H9 (cell line): ENCODE results near the gene CD3G. TPM values are rescaled to one million over a fixed set of nuclear protein-coding genes. Genes with fewer than 3 reads are reported as not detected.

Source experiments
- DNase-seq: peaks from one replicate; pipeline ENCODE4 v3.0.0-alpha.2; 2017
- H2AFZ ChIP-seq: one replicate; pipeline ENCODE4 v1.6.1; 2013; ENCODE audit warnings: mild to moderate bottlenecking, low read length, control low read depth, moderate library complexity
- H2AK5ac ChIP-seq: 2 replicates; pipeline ENCODE4 v1.6.1; 2013; ENCODE audit warnings: low read length, control low read depth, mixed read lengths; ENCODE audit not compliant: insufficient read length
- H2BK120ac ChIP-seq: one replicate; pipeline ENCODE4 v1.6.1; 2013; ENCODE audit warnings: low read depth, mild to moderate bottlenecking, low read length, control low read depth, inconsistent platforms; ENCODE audit not compliant: poor library complexity, severe bottlenecking
- H2BK12ac ChIP-seq: 2 replicates; pipeline ENCODE4 v1.6.1; 2013; ENCODE audit warnings: low read length, control low read depth, mixed read lengths, low read depth; ENCODE audit not compliant: insufficient read length
- H2BK15ac ChIP-seq: 2 replicates; pipeline ENCODE4 v1.6.1; 2013; ENCODE audit warnings: low read depth, low read length, control low read depth
- H2BK20ac ChIP-seq: one replicate; pipeline ENCODE4 v1.6.1; 2013; ENCODE audit warnings: low read depth, mild to moderate bottlenecking, low read length, control low read depth, inconsistent platforms; ENCODE audit not compliant: poor library complexity, severe bottlenecking
- H2BK5ac ChIP-seq: 2 replicates; pipeline ENCODE4 v1.6.1; 2013; ENCODE audit warnings: low read length, control low read depth, mixed read lengths; ENCODE audit not compliant: insufficient read length
- H3K14ac ChIP-seq: 2 replicates; pipeline ENCODE4 v1.6.1; 2013; ENCODE audit warnings: low read length, control low read depth; ENCODE audit not compliant: insufficient read depth
- H3K18ac ChIP-seq: 2 replicates; pipeline ENCODE4 v1.6.1; 2013; ENCODE audit warnings: low read depth, mild to moderate bottlenecking, mixed read lengths, low read length, control low read depth; ENCODE audit not compliant: insufficient read length
- H3K23ac ChIP-seq: 2 replicates; pipeline ENCODE4 v1.6.1; 2013; ENCODE audit warnings: low read length, control low read depth, mixed read lengths, low read depth; ENCODE audit not compliant: insufficient read length
- H3K23me2 ChIP-seq: 2 replicates; pipeline ENCODE4 v1.6.1; 2013; ENCODE audit warnings: low read depth, mild to moderate bottlenecking, mixed read lengths, low read length, control low read depth; ENCODE audit not compliant: insufficient read length, poor library complexity, severe bottlenecking
- H3K27ac ChIP-seq: 2 replicates; pipeline ENCODE4 v1.5.1; 2013; ENCODE audit warnings: low read length, control low read depth, mixed read lengths, low read depth; ENCODE audit not compliant: insufficient read length
- H3K27me3 ChIP-seq: 2 replicates; pipeline ENCODE4 v1.6.1; 2013; ENCODE audit warnings: low read length, control low read depth, inconsistent platforms; ENCODE audit not compliant: insufficient read depth
- H3K4ac ChIP-seq: 2 replicates; pipeline ENCODE4 v1.6.1; 2013; ENCODE audit warnings: low read depth, mild to moderate bottlenecking, control low read depth, inconsistent platforms, low read length, moderate library complexity
- H3K4me1 ChIP-seq: 2 replicates; pipeline ENCODE4 v1.6.1; 2013; ENCODE audit warnings: low read length, control low read depth, inconsistent platforms; ENCODE audit not compliant: insufficient read depth
- H3K4me2 ChIP-seq: 2 replicates; pipeline ENCODE4 v1.6.1; 2013; ENCODE audit warnings: low read length, control low read depth, mixed read lengths; ENCODE audit not compliant: insufficient read length, insufficient read depth
- H3K56ac ChIP-seq: 2 replicates; pipeline ENCODE4 v1.6.1; 2013; ENCODE audit warnings: low read depth, mild to moderate bottlenecking, mixed read lengths, low read length, control low read depth; ENCODE audit not compliant: insufficient read length
- H3K79me1 ChIP-seq: 2 replicates; pipeline ENCODE4 v1.6.1; 2013; ENCODE audit warnings: low read depth, mild to moderate bottlenecking, moderate library complexity, low read length, control low read depth, inconsistent platforms; ENCODE audit not compliant: insufficient read depth, poor library complexity, severe bottlenecking
- H3K79me2 ChIP-seq: 2 replicates; pipeline ENCODE4 v1.6.1; 2013; ENCODE audit warnings: low read length, control low read depth, inconsistent platforms; ENCODE audit not compliant: insufficient read depth
- H3K9ac ChIP-seq: 2 replicates; pipeline ENCODE4 v1.6.1; 2013; ENCODE audit warnings: low read length, control low read depth, mixed read lengths; ENCODE audit not compliant: insufficient read length; ENCODE audit errors: extremely low read depth
- H3K9me3 ChIP-seq: one replicate; pipeline ENCODE4 v1.6.1; 2013; ENCODE audit warnings: low read depth, low read length, inconsistent platforms; ENCODE audit not compliant: control insufficient read depth
- H3T11ph ChIP-seq: one replicate; pipeline ENCODE4 v1.6.1; 2013; ENCODE audit warnings: mild to moderate bottlenecking, low read length, control low read depth, inconsistent platforms
- H4K20me1 ChIP-seq: one replicate; pipeline ENCODE4 v1.6.1; 2013; ENCODE audit not compliant: control insufficient read depth, insufficient read length, insufficient read depth
- H4K5ac ChIP-seq: 2 replicates; pipeline ENCODE4 v1.6.1; 2013; ENCODE audit warnings: low read depth, mild to moderate bottlenecking, mixed read lengths, low read length, control low read depth; ENCODE audit not compliant: insufficient read length
- H4K8ac ChIP-seq: replicated peaks from 2 replicates; pipeline ENCODE4 v1.6.1; 2013; ENCODE audit warnings: low read length, control low read depth, mixed read lengths, low read depth; ENCODE audit not compliant: insufficient read length
- H4K91ac ChIP-seq: 2 replicates; pipeline ENCODE4 v1.6.1; 2013; ENCODE audit warnings: low read depth, mild to moderate bottlenecking, moderate library complexity, mixed read lengths, low read length, control low read depth; ENCODE audit not compliant: insufficient read length
- H3K27ac Mint-ChIP-seq, 3 experiments: 2 replicates in 2 of 3; 3 replicates in 1 of 3; pipeline ENCODE4 v1.8.0; 2020 to 2021; ENCODE audit warnings: mixed read lengths in 3 of 3, mild to moderate bottlenecking in 1 of 3, moderate library complexity in 1 of 3
- H3K27me3 Mint-ChIP-seq: 2 replicates; pipeline ENCODE4 v1.8.0; 2021; ENCODE audit warnings: low read depth, mild to moderate bottlenecking, moderate library complexity, mixed read lengths
- H3K36me3 Mint-ChIP-seq, 3 experiments: 2 replicates in 2 of 3; 3 replicates in 1 of 3; pipeline ENCODE4 v1.8.0; 2020 to 2021; ENCODE audit warnings: low read depth in 3 of 3, mixed read lengths in 3 of 3; ENCODE audit not compliant: insufficient read depth in 1 of 3
- H3K4me1 Mint-ChIP-seq, 2 experiments: 2 replicates each; pipeline ENCODE4 v1.8.0; 2020; ENCODE audit warnings: mixed read lengths in 2 of 2
- H3K4me3 Mint-ChIP-seq, 2 experiments: 2 replicates in 1 of 2; 3 replicates in 1 of 2; pipeline ENCODE4 v1.8.0; 2020 to 2021; ENCODE audit warnings: mild to moderate bottlenecking in 2 of 2, mixed read lengths in 2 of 2, moderate library complexity in 1 of 2
- H3K9me3 Mint-ChIP-seq, 2 experiments: 2 replicates in 1 of 2; 3 replicates in 1 of 2; pipeline ENCODE4 v1.8.0; 2020; ENCODE audit warnings: mild to moderate bottlenecking in 2 of 2, mixed read lengths in 2 of 2, moderate library complexity in 1 of 2
- CTCF ChIP-seq: fragments of 200-600 bp; sonication (generic); conservative IDR thresholded peaks from 3 replicates; pipeline ENCODE4 v1.8.0; 2021; ENCODE audit warnings: antibody characterized with exemption, mild to moderate bottlenecking
- WGBS: extraction: QIAGEN DNeasy Blood & Tissue Kit; methylation state at CpG from one replicate; pipeline ENCODE4 v1.1.7; 2013; ENCODE audit warnings: missing lambda C conversion rate, low lambda C conversion rate, mixed read lengths; ENCODE audit not compliant: insufficient read length; ENCODE audit errors: extremely low coverage; 5-methylcytosine and 5-hydroxymethylcytosine counted together
- total RNA-seq: library from RNA; stranded (reverse); gene quantifications from 2 replicates; pipeline ENCODE4 v1.2.1, GENCODE V29; 2021

CD3G gene
- total RNA-seq, 1 experiment from 2014 or later: not detected

GRCh38 chr11:118320515-118320914 lies 23.6 kb upstream of the CD3G start:
- no peak overlapping the region for H3K4me2 ChIP-seq
- no peak for DNase-seq
- no peak overlapping the region for H3K14ac ChIP-seq
- H3K27ac ChIP-seq: no peak overlapping the region
- peaks cover 0 to 3% (median 2%) of the 10 kb centered on the region in 3 experiments; a peak in 2 of 7 replicates for H3K36me3 Mint-ChIP-seq
- no peak overlapping the region for H3K9ac ChIP-seq
- H3K27ac Mint-ChIP-seq: no peak overlapping the region
- H3K79me2 ChIP-seq: no peaks in the 10 kb centered on the region
- no peaks in the 10 kb centered on the region for H4K20me1 ChIP-seq
- H3K56ac ChIP-seq: no peak overlapping the region
- H4K8ac ChIP-seq: no peak overlapping the region
- H3T11ph ChIP-seq: no peak overlapping the region
- no peak overlapping the region for H2BK12ac ChIP-seq
- no peak overlapping the region for H2AK5ac ChIP-seq
- no CpG with 5 or more reads among the region's 3 CpGs for WGBS
- no peak overlapping the region for H2BK120ac ChIP-seq
- H3K27me3 ChIP-seq: no peaks in the 10 kb centered on the region
- H2BK20ac ChIP-seq: no peak overlapping the region
- no peak overlapping the region for H4K5ac ChIP-seq
- no peak overlapping the region for H2AFZ ChIP-seq
- no peak overlapping the region for H4K91ac ChIP-seq
- H3K4me1 Mint-ChIP-seq: peaks cover 20 to 24% of the 10 kb centered on the region in 2 experiments
- H3K23me2 ChIP-seq: peaks cover 5% of the 10 kb centered on the region
- H3K27me3 Mint-ChIP-seq: peaks cover 14% of the 10 kb centered on the region
- no peaks in the 10 kb centered on the region for H3K9me3 ChIP-seq
- no peaks in the 10 kb centered on the region for H3K79me1 ChIP-seq
- no peak overlapping the region for H3K4me3 Mint-ChIP-seq
- TF ChIP-seq CTCF: no peak
- no peak overlapping the region for H3K23ac ChIP-seq
- H3K9me3 Mint-ChIP-seq: peaks cover 0 to 3% of the 10 kb centered on the region in 2 experiments; a peak in 2 of 5 replicates
- H3K18ac ChIP-seq: no peak overlapping the region
- no peak overlapping the region for H2BK15ac ChIP-seq
- H2BK5ac ChIP-seq: no peak overlapping the region
- peaks cover 3% of the 10 kb centered on the region; the same call in 1 of the 2 replicates for H3K4me1 ChIP-seq
- no peak overlapping the region for H3K4ac ChIP-seq
